Activated CD4-positive, alpha-beta T cell treated with anti-CD3 and anti-CD28 coated beads, Interleukin-10, Interleukin-2, amounts not matched to agents 100 ng/mL and 50 ng/mL, durations not matched to agents 16 hours and 8 hours (primary cell): Measurements from ENCODE around the gene FXYD3.

ENCODE experiments used
- DNase-seq: peaks from one replicate; pipeline ENCODE4 v3.0.0-alpha.2; 2020

FXYD3 gene

DNA sequence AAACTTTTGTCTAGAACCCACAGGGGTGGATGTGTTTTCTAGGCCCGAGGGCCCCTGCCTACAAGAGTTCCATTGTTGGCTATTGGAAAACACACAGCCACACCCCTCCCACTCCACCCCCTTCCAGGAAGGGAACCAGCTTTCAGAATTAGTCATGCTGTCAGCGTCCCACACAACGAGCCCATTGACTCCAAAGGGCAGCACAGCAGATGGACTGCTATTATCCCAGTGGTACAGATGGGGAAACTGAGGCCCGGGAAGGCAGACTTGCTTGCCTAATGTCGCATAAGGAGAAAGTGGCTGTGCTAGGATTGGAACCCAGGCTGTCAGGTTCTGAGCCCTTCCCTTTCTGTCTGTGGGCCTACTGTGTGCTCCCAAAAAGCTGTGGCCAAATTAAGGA is 8.1 kb upstream of the FXYD3 start:
- peak; percentile 15 for DNase-seq

DNA sequence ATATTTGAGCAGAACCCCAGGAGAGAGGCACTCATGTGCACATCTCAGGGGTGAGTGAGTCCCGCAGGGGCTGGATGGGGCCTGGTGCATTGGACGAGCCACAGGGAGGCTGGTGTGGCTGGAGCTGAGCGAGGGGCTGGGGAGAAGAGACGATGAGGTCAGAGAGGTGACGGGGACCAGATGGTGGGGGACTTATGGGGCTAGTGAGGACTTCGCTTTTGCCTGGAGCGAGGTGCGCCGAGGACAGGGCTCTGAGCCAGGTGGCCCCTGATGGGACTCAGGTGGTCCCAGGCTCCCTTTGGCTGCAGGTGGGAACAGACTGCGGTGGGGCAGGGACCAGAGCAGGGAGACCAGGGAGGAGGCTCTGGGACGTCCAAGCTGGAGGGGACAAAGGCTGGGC is 6.9 kb upstream of the FXYD3 start:
- DNase-seq: no peak

DNA sequence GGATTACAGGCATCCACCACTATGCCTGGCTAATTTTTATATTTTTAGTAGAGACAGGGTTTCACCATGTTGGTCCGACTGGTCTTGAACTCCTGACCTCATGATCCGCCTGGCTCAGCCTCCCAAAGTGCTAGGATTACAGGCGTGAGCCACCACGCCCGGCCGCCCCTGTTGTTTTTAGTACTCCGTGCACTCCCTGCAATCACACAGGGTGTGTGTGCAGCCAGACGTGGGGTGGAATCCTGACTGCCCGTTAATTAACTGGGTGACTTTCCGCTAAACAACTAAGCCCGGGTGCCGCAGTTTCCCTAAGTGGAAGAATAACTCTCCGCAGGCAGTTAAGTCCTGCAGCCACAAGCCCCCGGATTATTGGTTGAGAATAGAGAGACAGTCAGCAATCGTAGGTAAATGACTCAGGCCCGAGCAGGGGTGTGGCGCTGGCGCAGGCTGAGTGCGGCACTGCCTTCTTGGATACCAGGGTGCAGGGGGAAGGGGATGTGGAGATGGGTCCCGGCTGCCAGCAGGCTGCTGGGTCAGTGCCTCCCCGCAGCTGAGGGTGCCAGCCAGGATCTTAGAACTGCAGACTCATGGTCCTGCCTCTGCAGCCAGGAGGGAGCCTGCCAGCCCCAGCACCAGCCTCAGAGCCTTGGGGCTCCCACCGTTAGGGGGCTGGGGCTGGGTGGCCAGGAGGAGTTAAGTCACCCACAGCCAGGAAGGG is 6.1 kb upstream of the FXYD3 start:
- DNase-seq: no peak

DNA sequence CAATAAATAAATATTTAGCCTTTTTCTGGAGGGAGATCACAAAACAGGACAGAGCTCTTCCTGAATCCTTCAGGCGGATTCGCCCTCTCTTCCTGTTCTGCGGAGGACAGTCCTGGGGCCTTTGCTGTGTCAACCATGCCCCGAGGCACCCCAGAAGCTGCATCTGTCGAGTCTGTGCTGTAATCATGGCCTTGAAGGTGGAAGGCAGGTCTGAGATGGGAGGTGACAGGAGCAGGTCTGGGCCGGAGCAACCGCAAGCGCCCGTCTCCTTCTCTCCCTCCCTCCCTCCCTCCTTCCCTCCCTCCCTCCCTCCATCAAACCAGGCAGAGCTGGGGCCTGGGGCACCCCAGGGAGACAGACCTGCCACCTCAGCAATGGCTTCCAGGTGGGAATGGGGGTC is 4.6 kb upstream of the FXYD3 start:
- DNase-seq: no peak

DNA sequence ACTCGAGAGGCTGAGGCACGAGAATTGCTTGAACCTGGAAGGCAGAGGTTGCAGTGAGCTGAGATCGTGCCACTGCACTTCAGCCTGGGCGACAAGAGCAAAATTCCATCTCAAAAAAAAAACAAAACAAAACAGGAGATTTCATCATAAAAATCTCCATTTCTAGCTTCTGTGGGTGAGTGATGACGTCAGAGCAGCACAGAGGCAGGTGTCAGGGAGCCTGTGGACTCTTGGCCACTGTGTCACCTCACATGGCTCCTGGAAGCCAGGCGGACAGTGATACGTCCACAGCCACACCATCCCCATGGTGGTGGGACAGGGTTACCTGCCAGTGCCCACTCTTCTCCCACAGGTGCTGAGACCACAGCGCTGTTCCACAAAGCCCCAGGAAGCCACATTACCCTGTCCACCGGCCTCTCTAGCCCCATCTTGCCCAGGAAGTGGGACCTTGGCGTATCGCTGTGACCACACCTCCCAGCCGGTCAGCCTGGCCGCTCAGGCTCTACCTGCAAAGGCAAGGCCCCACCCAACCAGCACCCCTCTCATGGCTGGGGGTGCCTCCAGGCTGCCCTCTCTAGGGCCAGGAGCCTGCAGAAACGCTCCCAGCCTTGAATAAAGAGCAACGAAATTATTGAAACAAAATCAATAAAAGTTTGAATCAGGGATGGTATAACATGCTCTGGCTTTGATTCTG is 2.5 kb upstream of the FXYD3 start:
- no peak for DNase-seq

DNA sequence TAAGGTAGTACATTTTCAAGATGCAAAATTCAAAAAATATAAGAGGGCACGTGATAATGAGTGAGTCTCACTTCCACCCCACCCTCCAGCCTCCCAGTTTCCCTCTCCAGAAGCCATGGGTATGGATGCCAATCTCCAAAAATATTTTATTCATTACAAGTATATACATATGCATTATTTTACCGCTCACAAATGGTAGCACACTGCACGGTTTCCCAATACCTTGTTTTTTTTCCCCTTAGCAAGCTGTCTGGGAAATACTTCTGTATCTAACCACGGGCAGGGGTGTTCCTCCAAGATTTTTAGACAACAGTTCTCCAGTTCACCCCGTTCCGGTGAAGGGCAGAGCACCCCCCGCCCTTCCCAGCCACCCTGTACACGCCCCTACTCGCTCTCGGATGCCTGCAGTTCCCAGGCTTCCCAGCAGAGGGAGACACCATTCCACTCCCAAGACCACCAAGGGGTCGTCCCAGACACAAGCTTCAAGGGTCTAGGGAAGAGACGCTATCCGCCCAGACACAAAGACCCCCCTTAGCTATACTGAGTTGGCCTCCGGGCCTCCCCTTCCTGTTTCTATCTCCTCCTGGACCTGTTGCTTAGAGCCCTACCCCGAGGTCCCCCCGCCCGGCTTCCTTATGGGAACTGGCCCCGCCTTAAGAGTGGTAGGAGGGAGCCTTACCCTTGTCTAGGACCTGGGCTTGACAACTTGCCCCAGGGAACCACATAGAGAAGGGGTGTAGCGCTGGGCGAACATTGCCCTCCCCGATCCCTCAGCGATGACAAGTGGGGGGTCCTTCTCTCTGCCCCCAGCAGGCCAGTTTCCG is 1.1 kb upstream of the FXYD3 start:
- peak; percentile 61 for DNase-seq

DNA sequence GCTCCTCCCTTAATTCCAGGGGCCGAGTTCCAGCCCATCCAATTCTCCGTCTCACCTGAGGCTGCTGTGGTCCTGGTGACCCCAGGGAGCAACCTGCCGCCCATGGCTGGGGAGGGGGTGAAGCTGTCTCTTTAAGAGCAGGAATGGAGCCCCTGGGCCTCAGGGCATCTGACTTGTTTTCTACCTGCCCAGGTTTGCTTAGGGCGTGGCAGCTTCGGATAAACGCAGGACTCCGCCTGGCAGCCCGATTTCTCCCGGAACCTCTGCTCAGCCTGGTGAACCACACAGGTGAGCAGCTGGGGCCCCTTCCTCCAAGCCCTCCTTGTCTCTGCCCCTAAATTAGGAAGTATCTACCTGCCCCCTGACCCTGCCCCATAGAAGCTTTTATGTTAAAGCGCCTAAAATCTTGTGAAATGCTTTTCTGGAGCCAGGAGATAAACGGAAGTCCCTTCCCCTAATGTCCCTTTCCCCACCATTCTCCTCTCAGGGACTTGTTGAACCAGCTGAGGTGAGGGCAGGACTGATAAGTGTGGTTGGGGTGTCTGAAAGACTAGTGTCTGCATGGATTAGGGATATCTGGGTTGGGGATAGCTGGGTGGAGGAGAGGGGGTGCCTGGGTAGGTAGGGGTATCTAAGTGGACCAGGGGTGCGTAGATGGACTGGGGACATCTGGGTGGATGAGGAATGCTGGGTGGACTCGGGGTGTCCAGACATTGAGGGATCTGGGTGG is 614 bp downstream of the FXYD3 start:
- DNase-seq: no peak

DNA sequence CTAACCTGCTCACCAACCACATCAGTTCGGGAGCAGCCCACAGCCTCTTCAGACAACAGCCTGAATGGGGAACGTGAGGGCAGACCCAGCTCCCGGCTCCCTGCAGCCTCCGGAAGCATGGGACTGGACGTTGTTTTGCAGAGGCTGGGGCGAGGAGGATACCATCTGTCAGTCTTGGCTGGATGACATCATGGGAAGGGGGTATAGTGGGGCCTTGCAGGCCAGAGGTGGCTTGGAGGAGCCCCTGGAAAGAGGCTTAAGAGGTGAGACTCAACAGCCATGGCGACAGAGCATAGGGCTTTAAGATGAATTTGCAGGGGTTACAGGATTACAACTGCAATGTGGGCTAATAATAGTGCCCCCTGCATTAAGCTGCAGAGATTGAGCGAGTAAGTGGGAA is 1.5 kb downstream of the FXYD3 start:
- no peak for DNase-seq

DNA sequence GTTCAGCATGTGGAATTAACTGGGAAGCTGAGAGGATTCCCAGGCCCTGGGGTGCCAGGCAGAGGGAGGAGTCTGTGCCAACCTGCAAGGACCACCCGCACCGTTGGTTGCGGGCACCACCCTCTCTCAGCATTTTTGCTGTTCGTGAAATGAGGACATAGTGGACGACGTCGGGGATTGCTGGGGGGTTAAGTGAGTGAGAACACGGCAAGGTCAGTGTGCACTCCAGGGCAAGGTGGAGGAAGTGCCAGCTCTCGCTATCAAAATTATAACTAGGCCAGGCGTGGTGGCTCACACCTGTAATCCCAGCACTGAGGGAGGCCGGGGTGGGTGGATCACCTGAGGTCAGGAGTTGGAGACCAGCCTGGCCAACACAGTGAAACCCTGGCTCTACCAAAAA is 2.2 kb downstream of the FXYD3 start:
- DNase-seq: no peak

DNA sequence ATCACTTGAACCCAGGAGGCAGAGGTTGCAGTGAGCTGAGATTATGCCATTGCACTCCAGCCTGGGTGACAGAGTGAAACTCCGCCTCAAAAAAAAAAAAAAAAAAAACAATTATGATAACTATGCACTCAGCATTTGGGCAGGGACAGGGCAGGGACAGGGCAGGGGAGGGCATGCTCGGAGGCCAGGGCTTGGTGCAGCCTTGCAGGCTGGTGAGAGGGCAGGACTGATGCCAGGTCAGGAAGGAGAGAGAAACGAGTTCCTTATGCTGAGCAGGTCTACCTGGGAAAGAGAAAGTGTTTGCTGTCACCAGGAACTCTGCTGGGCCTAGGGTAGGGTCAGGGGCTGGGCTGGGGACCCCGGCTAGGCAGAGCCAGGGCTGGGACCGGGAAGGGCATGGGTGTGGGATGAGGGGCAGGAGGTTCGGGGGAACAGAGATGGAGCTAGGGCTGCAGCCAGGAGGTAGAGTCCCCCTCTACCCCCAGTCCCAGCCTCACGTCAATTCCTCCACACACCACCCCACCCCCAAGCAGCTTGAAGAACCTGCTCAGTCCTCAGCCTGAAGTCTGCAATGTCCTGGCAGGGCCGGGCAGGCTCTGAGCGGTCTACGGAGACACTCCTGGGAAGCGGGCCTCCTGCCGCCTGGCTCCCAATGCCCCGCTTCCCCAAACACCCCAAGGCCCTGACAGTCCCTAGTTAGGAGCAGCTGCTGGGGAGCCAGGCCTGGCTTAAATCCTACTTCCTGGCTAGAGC is 2.8 kb downstream of the FXYD3 start:
- DNase-seq: no peak

DNA sequence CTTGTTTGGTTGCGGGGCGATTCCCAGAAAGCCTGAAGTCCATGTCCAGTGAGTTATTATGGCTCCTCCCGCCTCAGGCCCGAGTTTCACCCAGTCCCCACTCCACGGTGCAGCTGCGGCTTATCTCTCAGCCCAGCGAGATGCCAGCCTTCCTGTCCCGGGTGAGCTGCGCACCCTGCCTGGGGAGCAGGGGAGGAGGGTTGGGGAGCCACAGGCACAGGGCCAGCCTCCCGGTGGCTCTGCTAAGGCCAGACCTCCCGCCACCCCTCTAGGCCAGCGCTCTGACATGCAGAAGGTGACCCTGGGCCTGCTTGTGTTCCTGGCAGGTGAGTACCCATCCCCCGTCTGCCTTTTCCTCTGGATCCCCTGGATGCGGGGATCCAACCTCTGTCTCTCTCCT is 3.5 kb downstream of the FXYD3 start:
- DNase-seq: no peak

DNA sequence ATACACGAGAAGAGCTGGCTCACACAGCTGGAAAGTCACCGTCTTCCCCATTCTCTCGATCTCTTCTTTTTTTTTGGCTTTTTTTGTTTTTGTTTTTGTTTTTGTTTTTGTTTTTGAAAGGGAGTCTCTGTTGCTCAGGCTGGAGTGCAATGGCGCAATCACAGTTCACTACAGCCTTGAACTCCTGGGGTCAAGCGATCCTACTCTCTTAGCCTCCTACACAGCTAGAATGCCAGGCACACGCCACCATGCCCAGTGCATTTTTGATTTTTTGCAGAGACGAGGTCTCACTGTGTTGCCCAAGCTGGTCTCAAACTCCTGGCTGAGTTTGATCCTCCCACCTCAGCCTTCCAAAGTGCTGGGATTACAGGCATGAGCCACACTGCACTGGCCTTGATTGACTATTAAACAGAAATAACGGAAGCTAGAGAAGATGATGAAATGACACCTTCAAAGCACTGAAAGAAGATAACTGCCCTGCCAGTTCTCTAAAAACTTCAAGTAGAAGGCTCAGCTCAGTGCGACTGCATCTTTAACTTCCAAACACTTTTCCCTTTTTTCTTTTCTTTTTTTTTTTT is 4.0 kb downstream of the FXYD3 start:
- no peak for DNase-seq

DNA sequence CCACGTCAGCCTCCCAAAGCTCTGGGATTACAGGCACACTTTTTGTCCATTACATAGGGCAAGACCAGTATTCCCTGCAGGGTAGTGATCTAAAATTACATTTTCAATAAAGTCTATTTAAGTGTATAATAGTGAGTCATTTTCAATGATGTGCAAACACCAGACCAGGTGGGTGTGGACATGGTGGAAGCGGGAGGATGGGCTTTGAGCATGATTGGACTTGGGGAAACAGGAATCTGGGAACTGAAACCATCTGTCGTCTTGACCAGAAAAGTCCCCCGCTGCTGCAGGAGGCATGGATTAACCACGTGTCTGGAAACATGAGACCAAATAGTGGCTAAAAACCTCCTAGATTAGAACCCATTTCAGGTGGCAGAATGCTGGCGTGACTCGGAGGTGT is 4.9 kb downstream of the FXYD3 start:
- DNase-seq: no peak

DNA sequence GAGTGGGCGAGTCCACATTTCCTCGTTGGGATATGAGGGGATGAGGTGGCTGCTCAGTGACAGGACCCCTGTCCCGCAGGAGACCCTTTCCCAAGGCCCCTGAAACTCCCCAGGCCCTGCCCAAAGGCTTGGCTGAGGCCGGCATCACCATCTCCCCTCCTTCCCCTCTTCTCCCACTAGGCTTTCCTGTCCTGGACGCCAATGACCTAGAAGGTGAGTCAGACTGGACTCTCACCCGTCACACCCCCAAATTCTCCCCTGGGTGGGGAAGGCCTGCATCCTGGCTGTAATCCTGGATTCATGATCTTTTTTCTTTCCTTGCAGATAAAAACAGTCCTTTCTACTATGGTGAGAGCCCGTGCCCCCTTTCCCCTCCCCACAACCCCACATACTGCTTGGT is 5.3 kb downstream of the FXYD3 start:
- no peak for DNase-seq

DNA sequence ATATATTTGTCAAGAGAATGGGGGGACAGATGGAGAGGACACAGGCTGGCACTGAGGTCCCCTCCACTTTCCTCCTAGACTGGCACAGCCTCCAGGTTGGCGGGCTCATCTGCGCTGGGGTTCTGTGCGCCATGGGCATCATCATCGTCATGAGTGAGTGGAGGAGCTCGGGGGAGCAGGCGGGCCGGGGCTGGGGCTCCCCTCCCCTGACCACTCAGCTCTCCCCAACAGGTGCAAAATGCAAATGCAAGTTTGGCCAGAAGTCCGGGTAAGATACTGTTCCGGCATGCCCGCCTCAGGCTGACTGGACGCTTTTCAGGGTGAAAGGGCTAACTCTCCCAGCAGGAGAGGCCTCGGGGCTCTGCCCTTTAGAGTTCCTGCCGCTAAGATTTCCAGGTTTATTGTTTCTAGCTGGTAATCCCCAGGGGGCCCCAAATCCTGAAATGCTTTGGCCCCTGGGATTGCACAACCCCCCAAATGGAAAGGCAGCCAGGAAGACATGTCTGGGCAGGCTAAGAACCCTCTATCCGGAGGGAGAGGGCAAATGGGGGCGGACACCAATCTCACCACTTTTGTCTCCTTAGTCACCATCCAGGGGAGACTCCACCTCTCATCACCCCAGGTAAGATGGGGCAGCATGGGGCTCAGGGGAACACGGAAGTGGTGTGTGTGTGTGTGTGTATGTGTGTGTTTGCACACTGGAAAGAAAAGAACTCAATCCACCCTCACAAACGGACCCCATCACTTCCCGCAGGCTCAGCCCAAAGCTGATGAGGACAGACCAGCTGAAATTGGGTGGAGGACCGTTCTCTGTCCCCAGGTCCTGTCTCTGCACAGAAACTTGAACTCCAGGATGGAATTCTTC is 7.3 kb downstream of the FXYD3 start:
- no peak for DNase-seq

DNA sequence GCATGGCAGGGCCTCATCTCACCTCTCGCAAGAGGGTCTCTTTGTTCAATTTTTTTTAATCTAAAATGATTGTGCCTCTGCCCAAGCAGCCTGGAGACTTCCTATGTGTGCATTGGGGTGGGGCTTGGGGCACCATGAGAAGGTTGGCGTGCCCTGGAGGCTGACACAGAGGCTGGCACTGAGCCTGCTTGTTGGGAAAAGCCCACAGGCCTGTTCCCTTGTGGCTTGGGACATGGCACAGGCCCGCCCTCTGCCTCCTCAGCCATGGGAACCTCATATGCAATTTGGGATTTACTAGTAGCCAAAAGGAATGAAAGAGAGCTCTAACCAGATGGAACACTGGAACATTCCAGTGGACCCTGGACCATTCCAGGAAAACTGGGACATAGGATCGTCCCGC is 8.0 kb downstream of the FXYD3 start:
- no peak for DNase-seq

DNA sequence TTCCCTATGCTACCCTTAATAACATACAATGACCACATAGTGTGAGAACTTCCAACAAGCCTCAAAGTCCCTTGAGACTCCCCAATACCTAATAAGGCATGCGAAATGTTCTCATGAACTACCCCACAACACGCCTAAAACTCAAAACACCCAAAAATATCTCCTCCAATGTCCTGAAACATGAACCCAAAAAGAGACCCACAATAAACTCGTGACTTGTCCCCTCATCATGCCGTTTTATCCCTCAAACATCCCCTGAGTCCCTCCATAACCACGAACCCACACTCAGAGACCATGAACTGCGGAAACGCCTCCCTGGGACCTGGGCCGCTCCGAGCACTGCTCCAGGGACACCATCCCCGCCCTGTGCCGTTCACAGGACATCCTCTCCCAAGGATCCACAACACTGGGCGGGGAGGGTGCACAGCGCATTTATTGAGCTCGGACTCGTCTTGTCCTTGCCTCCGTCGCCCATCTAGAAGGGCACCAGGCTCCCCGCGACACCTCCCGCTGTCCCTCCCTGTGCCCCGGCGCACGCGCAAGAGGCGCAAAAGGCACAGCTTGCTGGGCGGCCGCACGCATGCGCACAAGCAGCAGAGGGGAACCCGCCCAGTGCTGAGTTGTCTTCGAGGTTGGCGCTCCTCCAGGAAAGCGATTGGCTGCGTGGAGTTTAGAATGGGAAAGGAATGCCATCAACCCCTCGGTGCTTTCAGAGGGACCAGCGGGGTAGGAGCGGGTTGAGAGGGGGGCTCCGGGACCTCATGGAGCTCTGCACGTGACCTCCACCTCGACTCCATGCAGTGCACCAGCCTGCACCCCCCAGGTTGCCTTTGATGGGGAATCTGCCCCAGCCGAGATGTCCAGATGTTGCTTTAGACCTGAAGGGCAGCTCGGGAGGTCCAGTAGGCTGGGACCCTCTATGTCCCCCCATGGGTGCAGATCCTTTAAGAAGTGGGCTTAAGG is 8.8 kb downstream of the FXYD3 start:
- peak; percentile 92 for DNase-seq

DNA sequence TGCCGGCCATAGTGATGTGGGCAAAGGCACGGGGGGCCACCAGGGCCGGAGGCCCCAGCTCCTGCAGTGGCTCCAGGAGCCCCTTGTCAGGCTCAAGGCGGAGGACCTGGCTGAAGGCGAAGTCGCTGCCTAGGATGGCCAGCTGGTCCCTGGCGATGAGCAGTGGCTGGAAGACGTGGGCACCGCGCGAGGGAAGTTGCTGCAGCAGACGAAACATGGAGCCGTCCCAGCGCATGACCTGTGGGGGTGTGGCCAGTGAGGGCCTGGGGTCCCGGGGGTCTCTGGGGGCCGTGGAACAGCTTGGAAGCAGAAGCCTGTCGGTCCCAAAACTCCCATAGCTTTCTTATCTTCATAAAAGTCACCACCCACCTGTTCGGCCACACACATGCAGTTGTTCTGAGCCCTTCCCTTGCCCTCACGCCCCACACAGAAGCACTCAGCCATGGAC is 9.7 kb downstream of the FXYD3 start:
- DNase-seq: no peak

DNA sequence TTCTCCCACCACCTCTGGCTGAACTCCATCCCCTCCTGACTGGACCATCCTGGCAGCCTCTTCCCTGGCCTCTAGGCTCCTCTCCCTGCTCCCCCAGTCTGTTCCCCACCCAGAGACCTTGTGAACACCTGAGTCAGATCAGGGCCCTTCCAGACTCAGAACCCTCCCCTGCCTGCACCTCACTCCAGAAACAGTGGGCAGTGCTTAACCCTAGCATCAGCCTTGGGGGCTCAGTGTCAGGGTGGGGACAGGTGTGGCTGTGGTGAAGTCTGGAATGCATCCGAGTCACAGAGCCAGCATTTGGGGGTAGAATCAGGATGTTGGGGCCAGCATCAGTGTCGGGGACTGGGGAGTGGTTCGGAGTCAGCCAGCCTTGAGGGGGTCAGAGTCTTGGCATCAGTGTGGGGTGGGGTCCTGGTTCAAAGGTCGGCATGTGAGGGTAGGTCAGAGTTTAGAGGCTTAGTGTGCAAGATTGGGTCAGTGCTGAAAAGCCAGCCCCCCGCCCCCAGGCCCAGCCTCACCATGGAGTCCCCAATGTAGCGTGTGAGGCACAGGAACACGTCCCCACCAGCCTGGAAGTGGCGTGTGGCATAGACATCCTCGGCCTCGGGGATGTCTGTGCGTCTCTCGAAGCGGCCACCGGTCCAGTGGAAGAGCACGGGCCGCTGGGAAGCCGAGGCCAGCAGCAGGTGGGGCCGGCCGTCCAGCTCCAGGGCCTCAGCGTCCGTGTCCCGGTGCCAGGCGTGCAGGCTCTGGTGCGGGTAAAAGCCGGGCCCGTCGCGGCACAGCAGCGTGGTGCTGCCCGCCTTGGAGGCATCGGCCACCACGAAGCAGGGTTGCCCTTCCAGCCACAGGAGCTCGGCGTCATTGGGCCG is 10.4 kb downstream of the FXYD3 start:
- DNase-seq: no peak
